HG03025 (cell line): Measurements from ENCODE around the gene PYROXD2.
"Not testable (repeated sequence)": the region's sequence is repeated elsewhere in the genome, so short reads cannot be mapped to it uniquely, and the experiment has no call there.

Experiments
- ATAC-seq: cut with Tn5 transposase; IDR thresholded peaks from one replicate; pipeline ENCODE4 v1.9.1; 2021; ENCODE audit warnings: mild to moderate bottlenecking, moderate library complexity; ENCODE audit not compliant: unreplicated experiment, low FRiP score

The PYROXD2 gene

GRCh38 chr10:98370831-98371820, 43.9 kb downstream of the PYROXD2 start:
- no peak for ATAC-seq

DNA sequence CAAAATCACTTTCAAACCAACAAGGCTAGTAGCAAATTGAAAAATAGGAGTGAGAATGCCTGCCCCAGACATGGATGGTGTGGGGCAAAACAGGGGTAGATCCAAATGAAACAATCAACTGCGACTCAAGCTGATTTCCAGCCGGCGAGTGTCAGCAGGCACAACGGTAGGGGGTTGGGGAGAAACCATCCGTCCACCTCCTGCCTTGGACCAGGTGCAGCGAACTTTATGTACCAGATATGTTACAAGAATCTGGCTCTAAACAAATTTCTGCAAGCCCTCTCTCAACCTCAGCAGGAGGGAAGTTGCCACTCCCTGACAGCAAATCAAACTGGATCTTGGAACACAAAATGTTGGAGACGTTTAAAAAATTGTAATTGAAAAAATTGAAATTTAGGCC, 45.2 kb downstream of the PYROXD2 start:
- no peak for ATAC-seq

- ATAC-seq: no peak
Observed at GRCh38 chr10:98368644-98369043, 46.3 kb downstream of the PYROXD2 start.

DNA sequence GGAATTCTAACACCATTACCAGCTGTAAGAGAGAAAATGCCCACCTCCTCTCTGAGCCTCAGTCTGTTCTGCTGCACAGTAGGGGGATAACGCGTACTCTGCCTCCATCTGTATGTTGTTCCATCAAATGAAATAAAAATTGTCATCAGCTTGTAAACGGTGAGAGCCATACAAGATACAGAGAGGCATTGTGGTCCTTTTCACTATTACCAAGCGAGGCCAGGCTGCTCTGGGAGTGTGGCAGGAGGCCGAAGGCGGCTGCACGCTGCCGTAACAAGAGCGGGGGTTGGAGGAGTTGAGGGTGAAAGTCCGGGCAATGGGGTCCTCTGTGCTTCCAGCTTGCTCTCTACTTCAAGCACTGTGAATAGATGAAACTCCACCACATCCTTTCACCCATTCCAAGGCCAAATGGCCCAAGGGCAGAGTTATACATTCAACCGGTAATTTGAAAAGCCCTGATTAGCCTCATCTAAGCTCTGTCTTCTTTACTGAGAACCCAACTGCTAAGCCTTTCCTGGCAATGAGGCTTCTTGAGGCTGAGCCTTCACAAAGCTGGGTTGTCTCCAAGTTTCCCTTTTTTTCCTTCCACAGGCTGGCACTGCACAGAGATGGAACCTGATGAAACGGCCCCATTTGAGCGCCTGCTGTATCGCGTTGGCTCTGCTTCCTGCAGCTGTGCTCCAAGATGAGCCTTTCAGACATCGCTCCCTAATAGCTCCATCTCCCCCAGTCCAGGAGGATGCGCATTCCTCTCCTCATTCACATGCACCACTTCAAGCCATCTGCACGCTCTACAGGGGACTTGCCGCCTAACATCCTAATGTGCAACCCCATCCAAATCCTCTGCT, 47.2 kb downstream of the PYROXD2 start:
- ATAC-seq: no peak

GRCh38 chr10:98366062-98366530, 48.9 kb downstream of the PYROXD2 start:
- no peak for ATAC-seq

GRCh38 chr10:98365406-98366061, 49.4 kb downstream of the PYROXD2 start:
- no peak for ATAC-seq

- ATAC-seq: no peak
Observed at GRCh38 chr10:98364432-98365102, 50.4 kb downstream of the PYROXD2 start.

DNA sequence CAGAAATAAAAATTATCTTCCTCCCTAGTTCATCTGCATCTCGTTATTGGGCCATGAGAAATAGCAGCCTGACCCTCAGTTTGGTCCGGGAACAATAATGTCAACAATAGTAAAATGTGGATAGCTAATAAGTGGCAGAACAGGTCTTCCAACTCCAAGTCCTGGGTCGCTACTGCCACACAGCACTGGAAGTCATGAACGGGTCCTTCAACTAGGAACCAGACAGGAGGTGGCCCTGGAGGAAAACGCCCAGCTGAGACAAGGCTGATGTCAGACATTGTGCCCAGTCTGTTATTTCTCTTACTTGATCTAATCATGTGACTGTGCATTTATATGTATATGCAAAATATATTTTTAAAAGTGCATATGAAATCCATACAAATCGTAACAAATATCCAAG, 51.8 kb downstream of the PYROXD2 start:
- no peak for ATAC-seq

GRCh38 chr10:98361131-98362025, 53.6 kb downstream of the PYROXD2 start:
- ATAC-seq: peak; percentile 94

GRCh38 chr10:98357194-98357822, 57.7 kb downstream of the PYROXD2 start:
- no peak for ATAC-seq

DNA sequence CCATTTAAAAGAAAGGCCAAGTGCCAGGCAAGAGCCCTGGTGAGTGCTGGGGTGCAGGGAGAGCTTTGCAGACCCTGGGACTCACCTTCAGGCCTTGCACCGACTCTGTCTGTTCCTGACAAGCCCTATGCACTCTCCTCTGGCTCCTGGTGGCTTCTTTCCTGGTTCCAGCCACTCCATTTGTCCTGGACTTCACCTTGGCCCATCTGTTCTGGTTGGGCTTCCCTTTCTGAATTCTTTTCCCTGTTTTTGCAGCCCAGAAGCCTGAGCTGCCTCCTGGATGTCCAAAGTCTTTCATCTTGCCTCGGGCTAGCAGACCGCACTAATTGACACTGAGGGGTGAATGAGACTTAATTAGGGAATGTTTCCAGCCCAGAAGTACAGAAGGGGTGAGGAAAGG, 60.5 kb downstream of the PYROXD2 start:
- no peak for ATAC-seq

DNA sequence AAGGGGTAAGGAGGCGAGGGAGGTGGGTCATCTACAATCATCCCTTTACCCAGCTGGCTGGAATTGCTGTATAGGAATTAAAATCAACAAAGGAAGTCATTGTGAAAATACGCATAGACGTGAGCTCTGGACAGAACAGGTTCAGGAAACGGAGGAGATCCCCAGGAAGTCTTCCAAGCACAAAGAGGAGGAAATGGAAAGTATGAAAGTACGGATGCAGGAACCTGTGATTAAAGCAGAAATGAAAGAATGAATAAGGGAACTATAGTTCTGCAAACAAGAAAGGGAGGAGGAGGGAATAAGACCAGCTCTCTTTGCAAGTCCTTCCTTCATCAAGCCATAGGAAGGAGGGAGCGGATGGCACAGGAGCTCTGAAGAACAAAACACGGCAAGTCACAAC, 61.8 kb downstream of the PYROXD2 start:
- ATAC-seq: no peak

GRCh38 chr10:98351831-98352402, 63.1 kb downstream of the PYROXD2 start:
- ATAC-seq: no peak

DNA sequence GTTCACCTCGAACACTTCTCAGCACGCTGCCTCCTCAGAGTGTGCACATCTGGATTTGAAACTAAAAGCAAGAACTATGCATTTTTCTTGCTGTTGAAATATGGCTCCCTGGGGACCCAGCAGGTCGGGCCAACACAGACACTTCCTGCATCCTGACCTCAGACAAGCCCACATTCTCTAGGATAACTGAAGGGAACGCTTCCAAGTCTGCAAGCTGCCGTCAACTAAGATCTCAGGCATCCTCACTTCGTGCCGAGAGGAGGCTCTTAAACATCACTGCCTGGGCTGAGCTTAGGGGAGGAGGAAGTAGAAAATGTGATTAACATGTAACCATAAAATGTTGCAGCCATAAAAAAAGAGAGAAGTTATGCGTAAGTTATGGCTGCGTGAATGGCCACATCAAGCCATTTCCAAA, 65.5 kb downstream of the PYROXD2 start:
- no peak for ATAC-seq

DNA sequence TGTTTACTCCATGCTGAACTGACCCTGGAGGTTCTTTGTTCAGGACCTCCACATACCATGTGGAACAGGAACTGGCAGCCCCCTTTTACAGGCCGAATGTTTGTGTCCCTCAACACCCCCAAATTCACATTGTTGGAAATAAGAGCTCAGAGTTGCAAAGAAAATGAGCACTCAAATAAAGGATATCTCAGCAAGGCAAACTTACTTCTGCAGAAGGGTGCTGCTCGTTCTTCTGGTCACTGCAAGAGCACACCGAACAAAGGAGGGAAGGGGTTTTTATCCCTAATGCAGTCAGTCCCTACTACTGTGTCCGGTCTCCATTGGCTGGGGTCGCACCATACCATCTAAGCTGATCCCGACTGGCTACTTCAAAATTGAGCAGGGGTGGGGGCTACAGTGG, 68.1 kb downstream of the PYROXD2 start:
- no peak for ATAC-seq

DNA sequence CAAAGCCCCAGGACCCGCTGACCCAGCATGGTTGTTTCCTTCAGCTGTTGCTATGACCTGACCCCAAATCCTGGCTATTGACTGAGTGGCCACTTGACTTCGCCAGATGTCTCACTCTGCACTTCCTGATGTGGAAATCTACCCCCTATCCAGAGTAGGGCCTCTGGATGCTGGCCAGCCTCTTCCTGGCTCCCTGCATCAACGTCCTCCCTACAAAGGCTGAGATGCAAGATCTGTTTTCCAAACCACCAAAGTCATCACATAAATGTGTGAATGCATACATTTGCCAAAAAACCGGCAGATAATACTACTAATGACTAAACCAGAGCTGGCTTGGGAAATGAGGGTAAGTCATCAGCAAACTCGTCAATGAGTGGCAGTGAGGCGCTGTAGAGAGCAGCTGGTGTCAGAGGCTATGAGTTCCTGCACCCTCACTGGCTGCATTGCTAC, 70.4 kb downstream of the PYROXD2 start:
- ATAC-seq: no peak

- not testable (repeated sequence) for ATAC-seq
Observed at GRCh38 chr10:98341701-98342100, 73.3 kb downstream of the PYROXD2 start.

GRCh38 chr10:98340940-98341310, 74.1 kb downstream of the PYROXD2 start:
- no peak for ATAC-seq
